Measurements from ENCODE around the gene DRGX.

DRGX gene

GRCh38 chr10:49323896-49324270 is 72.0 kb downstream of the DRGX start:
- TF ChIP-seq, protein P1, sequence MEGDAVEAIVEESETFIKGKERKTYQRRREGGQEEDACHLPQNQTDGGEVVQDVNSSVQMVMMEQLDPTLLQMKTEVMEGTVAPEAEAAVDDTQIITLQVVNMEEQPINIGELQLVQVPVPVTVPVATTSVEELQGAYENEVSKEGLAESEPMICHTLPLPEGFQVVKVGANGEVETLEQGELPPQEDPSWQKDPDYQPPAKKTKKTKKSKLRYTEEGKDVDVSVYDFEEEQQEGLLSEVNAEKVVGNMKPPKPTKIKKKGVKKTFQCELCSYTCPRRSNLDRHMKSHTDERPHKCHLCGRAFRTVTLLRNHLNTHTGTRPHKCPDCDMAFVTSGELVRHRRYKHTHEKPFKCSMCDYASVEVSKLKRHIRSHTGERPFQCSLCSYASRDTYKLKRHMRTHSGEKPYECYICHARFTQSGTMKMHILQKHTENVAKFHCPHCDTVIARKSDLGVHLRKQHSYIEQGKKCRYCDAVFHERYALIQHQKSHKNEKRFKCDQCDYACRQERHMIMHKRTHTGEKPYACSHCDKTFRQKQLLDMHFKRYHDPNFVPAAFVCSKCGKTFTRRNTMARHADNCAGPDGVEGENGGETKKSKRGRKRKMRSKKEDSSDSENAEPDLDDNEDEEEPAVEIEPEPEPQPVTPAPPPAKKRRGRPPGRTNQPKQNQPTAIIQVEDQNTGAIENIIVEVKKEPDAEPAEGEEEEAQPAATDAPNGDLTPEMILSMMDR (IDR thresholded peaks at IDR 0.05; ENCODE audit: insufficient read depth, low read depth, low read length, missing control alignments), result no peak
- no peak overlapping the region for H3K4me3 ChIP-seq (ENCODE audit: low read length)
- DNase-seq (ENCODE audit: low read depth), result no peak

- no peak overlapping the region for H3K4me3 ChIP-seq (ENCODE audit: low read length)
- TF ChIP-seq, protein P1 (IDR thresholded peaks at IDR 0.05; ENCODE audit: insufficient read depth, low read depth, low read length, missing control alignments), result no peak
- DNase-seq (ENCODE audit: low read depth), result no peak
Observed at GRCh38 chr10:49323171-49323895, 72.6 kb downstream of the DRGX start.

DNA sequence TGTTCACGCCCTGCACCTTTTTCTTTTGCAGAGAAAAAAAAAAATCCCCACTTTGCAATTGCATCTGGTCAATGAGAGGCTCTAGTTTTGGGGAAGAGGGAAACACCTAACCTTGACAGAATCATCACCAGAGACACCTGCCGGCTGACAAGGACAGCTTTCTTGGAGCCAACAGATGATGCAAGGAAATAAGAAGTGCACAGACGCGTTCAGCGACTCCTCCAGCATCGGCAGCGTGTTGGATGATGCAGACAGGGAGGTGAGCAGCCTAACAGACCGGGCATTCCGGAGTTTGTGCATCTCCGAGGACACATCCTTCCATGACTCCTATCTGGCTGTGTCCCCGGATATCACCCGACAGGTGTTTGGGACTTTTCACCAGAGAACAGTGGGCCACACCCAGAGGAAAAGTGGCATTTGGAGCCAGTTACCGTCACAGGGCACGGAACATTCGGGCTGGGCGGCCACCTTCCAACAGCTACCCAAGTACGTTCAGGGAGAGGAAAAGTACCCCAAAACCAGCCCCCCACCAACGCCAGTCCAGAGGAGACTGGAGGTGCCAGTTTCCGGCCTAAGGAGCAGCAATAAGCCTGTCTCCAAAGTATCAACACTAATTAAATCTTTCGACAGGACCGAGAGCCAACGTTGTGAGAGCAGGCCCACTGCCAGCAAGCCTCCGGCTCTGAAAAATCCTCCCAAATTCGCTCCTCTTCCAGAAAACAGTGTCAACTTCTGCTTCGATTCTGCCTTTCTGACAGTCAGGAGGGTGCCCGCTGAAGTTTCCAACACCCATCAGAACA is 73.3 kb downstream of the DRGX start:
- TF ChIP-seq, protein P1 (IDR thresholded peaks at IDR 0.05; ENCODE audit: insufficient read depth, low read depth, low read length, missing control alignments), result no peak
- DNase-seq (ENCODE audit: low read depth), result no peak
- no peak overlapping the region for H3K4me3 ChIP-seq (ENCODE audit: low read length)

GRCh38 chr10:49321021-49321420 is 74.9 kb downstream of the DRGX start:
- no peak for DNase-seq (ENCODE audit: low read depth)
- TF ChIP-seq, protein P1 (IDR thresholded peaks at IDR 0.05; ENCODE audit: insufficient read depth, low read depth, low read length, missing control alignments), result no peak
- no peak overlapping the region for H3K4me3 ChIP-seq (ENCODE audit: low read length)

DNA sequence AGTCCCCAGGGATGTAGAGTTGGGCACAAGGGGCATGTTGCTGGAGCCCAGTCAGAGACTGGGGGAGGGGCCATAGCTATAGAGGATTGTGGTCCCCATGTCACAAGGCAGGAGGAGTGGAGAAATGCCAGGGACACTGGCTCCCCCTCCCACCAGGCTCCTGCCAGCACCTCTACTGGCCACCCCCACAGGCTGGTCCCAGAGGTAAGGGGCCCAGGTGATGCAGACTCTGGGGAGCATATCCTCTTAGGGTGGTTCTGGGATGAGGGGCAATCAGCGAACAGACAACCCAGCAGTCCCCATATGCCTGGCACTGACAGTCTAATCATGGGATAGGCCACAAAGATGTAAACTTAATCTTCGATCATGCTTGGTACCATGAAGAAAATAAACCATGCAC is 75.7 kb downstream of the DRGX start:
- TF ChIP-seq, protein P1 (IDR thresholded peaks at IDR 0.05; ENCODE audit: insufficient read depth, low read depth, low read length, missing control alignments), result no peak
- no peak overlapping the region for H3K4me3 ChIP-seq (ENCODE audit: low read length)
- no peak for DNase-seq (ENCODE audit: low read depth)

DNA sequence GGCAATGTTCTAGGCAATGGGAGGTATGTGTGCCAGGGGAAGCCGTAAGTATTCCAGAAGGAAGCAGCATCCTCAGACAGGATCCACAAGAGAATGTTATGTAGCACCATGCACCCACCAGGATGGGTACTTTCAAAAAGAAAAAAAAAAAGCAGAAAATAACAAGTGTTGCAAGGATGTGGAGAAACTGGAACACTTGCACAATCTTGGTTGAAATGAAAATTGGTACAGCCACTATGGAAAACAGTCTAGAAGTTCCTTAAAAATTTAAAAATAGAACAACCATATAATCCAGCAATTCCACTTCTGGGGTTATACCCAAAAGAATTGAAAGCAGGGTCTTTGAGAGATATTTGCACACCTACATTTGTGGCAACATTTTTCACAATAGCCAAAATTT is 76.7 kb downstream of the DRGX start:
- TF ChIP-seq, protein P1 (IDR thresholded peaks at IDR 0.05; ENCODE audit: insufficient read depth, low read depth, low read length, missing control alignments), result no peak
- H3K4me3 ChIP-seq (ENCODE audit: low read length), result no peak overlapping the region
- no peak for DNase-seq (ENCODE audit: low read depth)

Data from epithelial cell of esophagus (primary cell).